Measurements from ENCODE around the gene LHX4. TPM values are rescaled to one million over a fixed set of nuclear protein-coding genes. Genes with fewer than 3 reads are reported as not detected.
A peak's percentile ranks its signal among the peaks of the same experiment; 100 is the strongest.

LHX4 gene
- total RNA-seq, 1 donor from 2014 or later = 0.72 TPM

DNA sequence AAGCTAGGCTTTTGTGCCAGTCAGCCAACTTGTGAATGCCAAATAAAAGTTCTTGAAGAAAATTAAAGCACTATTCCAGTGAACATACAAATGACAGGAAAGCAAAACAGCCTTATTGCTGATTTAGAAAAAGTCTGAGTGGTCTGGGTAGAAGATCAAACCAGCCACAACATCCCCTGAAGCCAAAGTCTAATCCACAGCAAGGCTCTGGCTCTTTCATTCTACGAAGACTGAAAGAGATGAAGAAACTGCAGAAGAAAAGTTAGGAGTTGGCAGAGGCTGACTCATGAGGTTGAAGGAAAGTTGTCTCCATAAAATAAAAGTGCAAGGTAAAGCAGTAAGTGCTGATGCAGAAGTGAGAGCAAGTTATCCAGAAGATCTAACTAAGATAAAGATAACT lies 65.9 kb downstream of the LHX4 start:
- DNase-seq (ENCODE audit: low spot score) = no peak

DNA sequence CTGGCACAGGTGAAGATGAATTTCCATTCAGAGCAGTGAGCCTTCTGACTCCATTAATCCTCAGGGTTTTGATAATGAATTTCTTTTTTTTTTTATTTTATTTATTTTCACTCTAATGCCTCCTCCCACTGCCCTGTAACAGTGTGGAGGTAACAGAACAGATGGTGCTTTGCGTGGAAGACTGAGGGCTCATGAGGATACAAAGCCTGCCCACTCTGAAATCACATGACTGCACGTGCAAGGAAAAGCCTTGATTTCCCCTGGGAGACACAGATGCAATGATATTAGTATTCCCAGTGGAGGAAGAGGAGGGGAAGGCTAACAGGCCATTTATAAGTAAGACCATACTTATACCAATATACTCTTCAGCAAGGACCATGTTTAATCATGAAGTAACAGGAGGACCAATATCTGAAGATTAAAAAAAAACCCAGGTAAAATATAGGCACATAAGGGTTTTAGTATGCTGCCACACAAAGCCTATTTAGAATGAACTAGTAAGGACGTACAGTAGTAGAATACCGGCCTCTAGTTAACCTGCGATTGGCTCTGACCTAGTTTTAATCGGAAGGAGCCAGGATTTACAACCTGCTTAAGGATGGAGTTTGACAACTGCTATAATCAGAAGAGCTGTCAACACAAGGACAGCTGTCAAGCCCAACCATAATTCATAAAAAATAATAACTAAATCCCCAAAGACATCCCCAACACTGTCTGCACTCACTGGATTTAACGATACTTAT lies 69.6 kb downstream of the LHX4 start:
- DNase-seq (ENCODE audit: low spot score) = no peak

DNA sequence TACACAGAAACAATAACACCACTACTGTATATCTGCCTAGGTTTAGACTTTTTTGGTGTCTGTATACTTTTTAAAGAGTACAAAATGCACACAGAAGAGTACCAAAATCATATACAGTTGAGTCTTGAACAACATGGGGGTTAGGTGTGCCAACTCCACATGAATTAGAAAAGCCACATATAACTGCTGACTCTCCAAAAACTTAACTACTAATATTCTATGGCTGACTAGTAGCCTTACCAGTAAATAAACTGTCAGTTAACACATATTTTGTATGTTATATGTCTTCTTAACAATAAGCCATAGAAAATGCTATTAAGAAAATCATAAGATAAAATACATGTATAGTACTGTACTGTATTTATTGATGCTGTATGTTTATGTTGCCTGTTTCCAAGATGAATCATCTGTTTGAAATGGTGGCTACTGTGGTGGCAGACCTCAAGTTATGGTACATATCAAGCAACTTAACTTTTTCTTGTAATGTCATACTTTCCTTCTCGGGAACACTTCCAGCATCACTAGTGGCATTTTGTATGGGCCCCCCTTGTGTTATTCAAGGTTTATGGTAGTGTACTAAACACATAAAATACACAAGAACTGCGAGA lies 71.2 kb downstream of the LHX4 start:
- no peak for DNase-seq (ENCODE audit: low spot score)

DNA sequence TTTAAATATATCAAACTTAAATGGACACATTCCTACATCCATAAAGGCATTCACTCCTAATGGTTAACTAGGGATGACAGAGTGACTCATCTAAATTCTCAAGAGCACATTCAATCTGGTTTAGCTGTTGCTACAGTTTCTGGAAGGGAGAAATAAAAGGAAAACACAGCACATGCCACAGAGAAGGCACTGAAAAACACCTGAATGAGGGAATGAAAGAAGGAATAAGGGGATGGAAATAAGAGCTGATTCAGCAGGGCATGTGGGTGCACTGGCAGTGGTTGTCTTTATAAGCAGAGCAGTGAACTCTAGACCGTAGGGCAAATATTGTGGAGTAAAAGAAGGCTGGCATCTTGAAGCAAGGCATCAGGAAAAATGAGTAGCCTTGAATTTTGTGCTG lies 79.3 kb downstream of the LHX4 start:
- DNase-seq (ENCODE audit: low spot score) = peak; percentile 9

DNA sequence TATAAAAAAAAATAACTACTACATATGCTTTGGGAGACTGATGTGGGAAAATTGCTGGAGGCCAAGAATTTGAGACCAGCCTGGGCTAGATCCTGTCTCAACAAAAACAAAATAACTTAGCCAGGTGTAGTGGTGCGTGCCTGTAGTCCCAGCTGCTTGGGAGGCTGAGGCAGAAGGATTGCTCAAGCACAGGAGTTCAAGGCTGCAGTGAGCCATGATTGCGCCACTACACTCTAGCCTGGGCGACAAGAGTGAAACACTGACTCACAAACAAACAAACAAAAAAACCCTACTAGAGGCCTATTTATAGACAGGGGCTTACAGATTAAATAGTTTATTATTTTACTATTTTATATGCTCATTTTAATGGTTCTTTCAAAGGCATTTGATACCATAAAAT lies 80.0 kb downstream of the LHX4 start:
- DNase-seq (ENCODE audit: low spot score) = no peak

DNA sequence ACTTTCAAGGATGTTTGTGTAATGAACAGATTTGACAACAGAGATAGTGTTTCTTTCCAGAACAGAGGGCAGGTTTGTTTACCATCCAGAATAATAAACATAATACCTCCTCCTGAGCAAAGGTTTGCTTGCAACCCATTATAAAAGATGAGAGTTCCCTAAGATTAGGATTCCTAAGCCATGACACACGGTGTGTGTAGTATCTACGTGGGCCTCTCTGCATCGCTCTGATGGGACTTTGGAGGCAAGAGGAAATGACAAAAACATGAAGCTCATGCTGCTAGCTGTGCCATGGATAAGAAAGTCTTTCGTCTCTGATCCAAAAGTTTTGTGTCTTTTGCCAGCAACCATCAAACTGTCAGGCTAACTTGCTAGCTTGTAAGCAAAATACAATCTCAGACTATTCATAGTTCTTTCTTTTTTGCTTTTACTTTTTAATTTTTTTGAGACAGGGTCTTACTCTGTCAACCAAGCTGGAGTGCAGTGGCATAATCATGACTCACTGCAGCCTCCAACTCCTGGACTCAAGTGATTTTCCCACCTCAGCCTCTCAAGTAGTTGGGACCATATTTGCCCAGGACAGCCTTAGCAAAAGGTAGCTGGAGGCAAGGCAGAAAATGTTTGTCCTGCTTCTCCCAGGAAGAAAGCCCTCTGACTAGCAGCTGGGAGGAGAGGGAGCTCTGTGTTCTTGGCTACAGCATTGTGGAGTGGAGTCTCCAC lies 81.1 kb downstream of the LHX4 start:
- DNase-seq (ENCODE audit: low spot score) = no peak

DNA sequence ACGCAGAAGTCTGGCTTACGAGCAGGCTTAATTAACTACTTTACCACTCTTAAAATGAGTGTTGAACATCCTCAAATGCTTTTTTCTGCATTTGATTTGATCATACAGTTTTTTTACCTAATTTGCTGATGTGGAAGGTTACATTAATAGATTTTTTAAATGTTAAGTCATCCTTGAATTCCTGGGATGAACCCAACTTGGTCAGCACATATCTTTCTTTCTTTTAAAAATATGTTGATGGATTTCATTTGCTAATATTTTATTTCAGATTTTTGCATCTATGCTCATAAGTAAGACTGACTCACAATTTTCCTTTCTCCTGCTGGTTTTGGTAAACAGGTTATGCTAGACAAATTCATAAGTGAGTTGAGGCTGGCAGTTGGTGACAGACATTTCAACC lies 82.9 kb downstream of the LHX4 start:
- DNase-seq (ENCODE audit: low spot score) = no peak

DNA sequence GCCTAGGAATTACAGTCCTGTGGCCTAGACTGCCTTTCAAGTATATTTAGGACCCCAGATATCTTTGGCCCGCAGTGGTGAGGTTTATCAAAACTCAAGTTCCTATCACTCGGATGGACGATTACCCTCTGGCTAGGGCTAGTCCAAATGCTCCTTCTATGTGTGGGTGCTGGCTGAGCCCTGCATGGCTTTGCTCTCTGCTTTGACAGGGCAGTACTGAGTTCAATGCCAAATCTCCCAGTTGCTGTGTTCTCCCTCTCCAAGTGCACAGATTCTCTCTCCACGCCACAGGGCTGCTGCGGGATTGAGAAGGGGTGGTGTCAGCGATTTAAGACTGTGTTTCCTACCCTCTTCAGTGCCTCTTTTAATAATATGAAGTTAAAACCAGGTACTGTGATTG lies 97.0 kb downstream of the LHX4 start:
- no peak for DNase-seq (ENCODE audit: low spot score)

Other genes with a start within 250 kb of the LHX4 start
- gene QSOX1, start 75.4 kb upstream of the LHX4 start, total RNA-seq (ENCODE audit: insufficient read depth, low replicate concordance) = 55.9 TPM

All from umbilical cord (tissue), 2 donors.